CD4-positive, alpha-beta T cell treated with Interleukin-12 subunit alpha and Interleukin-12 subunit beta, for 1 hour (primary cell): ENCODE measurements around the gene MTMR8.

Experiments
- DNase-seq: peaks from one replicate; pipeline ENCODE4 v3.0.0-alpha.2; 2020

The MTMR8 gene

DNA sequence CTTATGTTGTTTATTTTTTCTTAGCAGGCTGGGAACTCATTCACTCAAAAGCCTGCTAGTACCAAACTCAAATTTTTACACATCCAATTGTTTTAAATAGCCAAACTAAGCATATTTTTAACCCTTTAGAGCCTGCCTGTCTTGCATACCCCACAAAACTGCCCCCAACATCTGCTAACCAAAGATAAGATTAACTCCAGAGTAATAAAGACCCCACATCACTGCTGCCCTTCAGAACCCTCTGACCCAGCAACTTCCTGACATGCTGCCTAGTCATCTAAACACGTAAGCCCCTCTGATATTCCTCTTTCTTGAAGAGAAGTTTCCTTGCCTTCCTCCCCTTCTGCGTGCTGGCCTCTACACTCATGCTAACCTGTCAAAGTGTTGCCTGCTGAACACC lies 104.1 kb downstream of the MTMR8 start:
- DNase-seq, result no peak

DNA sequence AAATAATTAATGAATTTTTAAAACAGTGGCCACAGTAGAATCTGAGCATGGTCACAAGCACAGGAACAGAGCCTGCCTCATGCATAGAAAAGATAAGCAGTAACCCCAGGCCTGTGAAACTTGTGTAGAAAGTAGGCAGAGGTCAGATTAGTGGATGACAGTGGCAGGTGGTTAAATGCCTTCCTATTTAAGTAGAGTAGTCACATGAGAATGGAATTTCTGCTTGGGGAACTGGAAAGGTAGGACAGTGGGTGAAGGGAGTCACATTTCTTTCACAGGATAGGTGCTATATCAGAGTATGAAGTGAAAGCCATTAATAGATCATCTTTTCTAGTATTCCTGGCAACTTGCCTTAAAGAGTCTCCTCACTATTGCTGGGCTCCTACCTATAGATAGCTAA lies 130.0 kb downstream of the MTMR8 start:
- DNase-seq, result no peak

DNA sequence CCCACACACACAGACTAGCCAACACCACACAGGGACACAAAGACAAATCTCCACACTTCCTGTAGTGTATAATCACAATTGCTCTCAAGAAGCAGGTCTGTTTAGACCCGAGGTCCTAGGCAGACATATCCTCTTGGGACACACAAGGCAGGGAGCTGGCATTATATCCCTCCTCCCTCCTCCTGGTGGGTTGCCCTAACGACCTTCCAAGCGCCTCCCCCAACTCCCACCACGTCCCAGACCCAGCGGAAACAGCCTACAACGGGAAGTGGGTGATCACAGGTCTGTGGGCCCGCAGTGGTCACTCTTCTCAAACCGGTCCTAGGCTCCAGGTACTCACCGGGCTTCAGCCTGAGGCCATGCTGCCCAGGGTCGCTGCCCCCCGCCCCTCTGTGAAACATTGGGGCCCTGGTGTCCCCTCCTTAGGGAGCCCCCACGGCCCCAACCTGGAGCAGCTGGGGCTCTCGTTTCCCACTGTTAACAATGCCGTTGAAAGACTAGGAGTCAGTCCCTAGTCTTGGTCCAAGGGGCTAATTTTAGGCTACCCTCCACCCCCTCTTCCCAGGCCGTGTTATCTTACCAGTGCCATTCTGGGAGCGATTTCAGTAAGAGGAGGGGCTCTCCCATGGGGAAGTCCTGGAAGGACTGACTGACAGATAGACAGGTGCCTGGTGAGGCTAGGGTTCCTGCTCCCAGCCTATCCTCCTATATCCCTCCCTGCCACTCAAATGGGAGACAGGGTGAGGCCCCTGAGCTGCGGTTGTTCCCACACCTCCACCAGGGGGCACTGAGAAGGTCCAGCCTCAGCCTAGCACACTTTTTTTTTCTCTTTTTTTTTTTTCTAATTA lies 164.9 kb downstream of the MTMR8 start, which contains the start of gene ASB12:
Gene ASB12, minus strand, starts transcription at position 485 of the 848 bp plus-strand sequence. CDS start 4,957 bp downstream, outside the sequence.
- no peak for DNase-seq

DNA sequence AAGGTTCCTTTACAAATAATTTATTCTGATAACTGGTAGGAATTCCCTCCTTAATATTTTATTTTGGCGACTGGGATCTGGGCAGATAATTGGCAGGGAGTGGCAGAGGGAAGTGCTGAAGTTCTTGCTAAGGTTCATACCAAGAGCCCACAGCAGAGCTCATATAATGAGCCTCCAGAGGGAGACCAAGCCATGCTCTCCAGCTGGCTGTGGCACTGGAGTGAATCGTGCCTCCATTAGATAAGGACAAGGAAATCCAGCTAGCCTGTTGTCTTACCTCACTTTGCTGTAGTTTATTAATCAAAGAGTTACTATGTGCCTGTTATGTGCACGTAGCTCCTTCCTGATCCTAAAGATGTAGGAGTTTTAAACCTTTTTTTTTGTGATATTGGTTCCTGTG lies 166.1 kb downstream of the MTMR8 start:
- no peak for DNase-seq
